GM12878 (cell line): Measurements from ENCODE around the gene CLIC3. TPM values are rescaled to one million over a fixed set of nuclear protein-coding genes. Genes with fewer than 3 reads are reported as not detected.

Experiments
- ATAC-seq: fragments of 200-7000 bp; cut with Tn5 transposase; 3 replicates; pipeline ENCODE4 v1.9.1; 2020; ENCODE audit warnings: mild to moderate bottlenecking, moderate library complexity
- BruUV-seq: library from RNA; stranded (reverse); fragments of 400-500 nt; replicated peaks from 2 replicates; lab custom pipeline; 2021; lab: Mats Ljungman, UMichigan
- CTCF ChIA-PET: fragments of 300-600 bp; sonication (Branson Sonifier 250); formaldehyde crosslinking; extraction: SDS; loops from one replicate; lab custom pipeline; 2021; ENCODE audit warnings: inconsistent platforms; lab: Yijun Ruan, JAX
- POLR2A ChIA-PET: fragments of 350-600 bp; formaldehyde crosslinking; extraction: SDS; loops from one replicate; lab custom pipeline; 2021; ENCODE audit warnings: inconsistent platforms; lab: Charles Lee
- RAD21 ChIA-PET: fragments of 300-600 bp; sonication (Branson Sonifier 250); formaldehyde crosslinking; loops from one replicate; lab custom pipeline; 2023; ENCODE audit warnings: antibody characterized with exemption; ENCODE audit not compliant: unreplicated experiment; lab: Charles Lee
- SMC1A ChIA-PET: fragments of 300-600 bp; sonication (Branson Sonifier 250); formaldehyde crosslinking; loops from one replicate; lab custom pipeline; 2023; ENCODE audit not compliant: unreplicated experiment, uncharacterized antibody; lab: Charles Lee
- DNase-seq: peaks from one replicate; pipeline ENCODE4 v3.0.0-alpha.2; 2011; ENCODE audit warnings: low read depth, low spot score
- FAIRE-seq: peaks from 3 replicates; lab custom pipeline; 2011; peaks lifted over from hg19 to GRCh38; lab: Jason Lieb, UNC
- H2AFZ ChIP-seq: 2 replicates; pipeline ENCODE4 v1.6.0; 2011; ENCODE audit warnings: low read depth, low read length, control low read depth; ENCODE audit not compliant: control insufficient read depth
- H3K27ac ChIP-seq: 2 replicates; pipeline ENCODE4 v1.5.1; 2011; ENCODE audit warnings: control low read depth; ENCODE audit not compliant: control insufficient read depth, insufficient read depth
- H3K27me3 ChIP-seq, 2 experiments: replicated peaks in 1 of 2; 2 replicates each; pipeline versions ENCODE4 v1.6.0 to v1.6.1; 2011; ENCODE audit warnings: low read length in 1 of 2; ENCODE audit not compliant: control insufficient read depth in 2 of 2, insufficient read depth in 2 of 2
- H3K36me3 ChIP-seq, 2 experiments: 2 replicates each; pipeline ENCODE4 v1.5.1; 2011; ENCODE audit warnings: low read length in 1 of 2; ENCODE audit not compliant: control insufficient read depth in 2 of 2, insufficient read depth in 2 of 2
- H3K4me1 ChIP-seq: 2 replicates; pipeline ENCODE4 v1.6.1; 2011; ENCODE audit warnings: mild to moderate bottlenecking, low read length, moderate library complexity, mixed read lengths; ENCODE audit not compliant: control insufficient read depth, insufficient read depth
- H3K4me2 ChIP-seq: 2 replicates; pipeline ENCODE4 v1.6.0; 2011; ENCODE audit warnings: control low read depth; ENCODE audit not compliant: control insufficient read depth, insufficient read depth
- H3K4me3 ChIP-seq: fragments of 200-600 bp; sonication (generic); 2 replicates; pipeline ENCODE4 v1.5.1; 2016
- H3K79me2 ChIP-seq: 2 replicates; pipeline ENCODE4 v1.6.0; 2011; ENCODE audit warnings: low read length; ENCODE audit not compliant: control insufficient read depth, insufficient read depth
- H3K9ac ChIP-seq: 2 replicates; pipeline ENCODE4 v1.8.0; 2011; ENCODE audit warnings: low read length, control low read depth, mixed read lengths; ENCODE audit not compliant: control insufficient read depth, insufficient read depth
- H3K9me3 ChIP-seq: replicated peaks from 3 replicates; pipeline ENCODE4 v1.5.1; 2011; ENCODE audit warnings: mild to moderate bottlenecking, low read length; ENCODE audit not compliant: control insufficient read depth, insufficient read depth
- H4K20me1 ChIP-seq: 2 replicates; pipeline ENCODE4 v1.6.0; 2011; ENCODE audit not compliant: control insufficient read depth, insufficient read depth
- EGR1 ChIP-seq, 2 experiments: IDR thresholded peaks; 1 replicate in 1 of 2; 2 replicates in 1 of 2; pipeline ENCODE4 v1.6.1; 2011 to 2012; ENCODE audit warnings: low read depth in 2 of 2, low read length in 2 of 2, borderline replicate concordance in 1 of 2, mild to moderate bottlenecking in 1 of 2, moderate library complexity in 1 of 2
- IRF5 ChIP-seq: fragments of 450-650 bp; IDR thresholded peaks from 2 replicates; pipeline ENCODE4 v1.6.1; 2017; ENCODE audit warnings: borderline replicate concordance
- PAX5 ChIP-seq: IDR thresholded peaks from 2 replicates; pipeline ENCODE4 v1.6.1; 2011; ENCODE audit warnings: low read depth, low read length, borderline replicate concordance
- SIX5 ChIP-seq: IDR thresholded peaks from 2 replicates; pipeline ENCODE4 v1.6.1; 2011; ENCODE audit warnings: mild to moderate bottlenecking, low read depth, low read length, moderate library complexity; ENCODE audit not compliant: severe bottlenecking
- SP1 ChIP-seq: IDR thresholded peaks from one replicate; pipeline ENCODE4 v1.6.1; 2011; ENCODE audit warnings: low read depth, low read length
- WGBS: methylation state at CpG from one replicate; pipeline ENCODE4 v1.1.6; 2016; ENCODE audit warnings: low lambda C conversion rate; ENCODE audit not compliant: insufficient replicate concordance, insufficient coverage; ENCODE audit errors: missing lambda C conversion rate; 5-methylcytosine and 5-hydroxymethylcytosine counted together
- in situ Hi-C: fragments of 300-500 bp; cut with MboI; formaldehyde crosslinking; loops from 9 replicates; pipeline ENCODE4 v1.14.3; 2018; ENCODE audit warnings: mixed read lengths
- intact Hi-C: fragments of 100-400 bp; cut with micrococcal nuclease; formaldehyde crosslinking; loops from one replicate; pipeline ENCODE4 v1.14.2; 2022; ENCODE audit not compliant: unreplicated experiment
- polyA plus RNA-seq, 11 experiments: library from polyadenylated mRNA; depleted of rRNA in 4 of 11; unstranded in 6 of 11; stranded (reverse) in 5 of 11; fragments of >200 nt; fragmentation: Nextera tagmentation in 4 of 11; fragmentation: Illumina TruSeq in 1 of 11; extraction: Ambion mirVana in 4 of 11; extraction: Trizol in 1 of 11; gene quantifications; 1 replicate in 1 of 11; 2 replicates in 10 of 11; pipeline versions ENCODE4 v1.2.1 to v1.2.3, GENCODE V29; 2011 to 2016; ENCODE audit warnings: inconsistent platforms in 2 of 11, missing spikeins in 2 of 11, low read depth in 1 of 11
- total RNA-seq, 4 experiments: library from RNA; depleted of rRNA in 3 of 4; stranded (reverse); fragments of >200 nt in 3 of 4; fragmentation: Illumina TruSeq in 1 of 4; extraction: Trizol in 1 of 4; gene quantifications; 2 replicates each; pipeline versions ENCODE4 v1.2.1 to v1.2.3, GENCODE V29; 2013 to 2021

The CLIC3 gene
- total and polyA plus RNA-seq, 10 of the 15 experiments (the other 5 are each of a cell fraction or from before 2014, with no cell fraction given) = 0.31 TPM; not detected in 9

GRCh38 chr9:137021979-137022661 is 25.8 kb upstream of the CLIC3 start:
- H3K27me3 ChIP-seq = no peaks in the 10 kb centered on the region
- ChIA-PET POLR2A (interaction anchor here (1.0 kb wide), 1 partner anchor 211 kb away, joined by 4 read pairs; no protein-coding TSS in a partner anchor), RAD21 (no interaction called here), CTCF (interaction anchor here (1.1 to 1.4 kb wide), 2 partner anchors 42 to 103 kb away, joined by 3 read pairs; no protein-coding TSS in a partner anchor), SMC1A (no interaction called here)
- no peak overlapping the region for H3K4me3 ChIP-seq
- BruUV-seq = no TSS peak
- H3K4me2 ChIP-seq = no peak overlapping the region
- WGBS = 56% methylated on average over 24 of the region's 30 CpGs
- intact Hi-C loops = no loop called here
- in situ Hi-C loops = no loop called here
- no peaks in the 10 kb centered on the region; the same call in 2 of the 3 replicates for H3K9me3 ChIP-seq
- peak; percentile 89 for FAIRE-seq
- H2AFZ ChIP-seq = no peak overlapping the region
- H3K4me1 ChIP-seq = no peaks in the 10 kb centered on the region
- ATAC-seq = peak; percentile 76
- no peaks in the 10 kb centered on the region for H3K36me3 ChIP-seq
- no peak for DNase-seq
- H3K27ac ChIP-seq = no peak overlapping the region
- no peaks in the 10 kb centered on the region for H4K20me1 ChIP-seq
- TF ChIP-seq EGR1 (IDR thresholded peaks at IDR 0.05; ENCODE audit: borderline replicate concordance in 1 of 2, low read depth in 2 of 2, low read length in 2 of 2) (peak in 1 of 2 experiments; percentile 34; a peak in 1 of 3 replicates), PAX5 (no peak), SP1 (peak; percentile 55)
- H3K79me2 ChIP-seq = no peaks in the 10 kb centered on the region
- no peak overlapping the region for H3K9ac ChIP-seq

GRCh38 chr9:137021568-137021978 is 25.2 kb upstream of the CLIC3 start:
- Histone ChIP-seq H3K4me3 (no peak overlapping the region), H3K4me2 (no peak overlapping the region), H3K4me1 (no peaks in the 10 kb centered on the region), H3K27me3 (no peaks in the 10 kb centered on the region), H3K9me3 (no peaks in the 10 kb centered on the region; the same call in 2 of the 3 replicates), H4K20me1 (no peaks in the 10 kb centered on the region), H3K9ac (no peak overlapping the region), H3K36me3 (no peaks in the 10 kb centered on the region), H3K79me2 (no peaks in the 10 kb centered on the region), H2AFZ (no peak overlapping the region), H3K27ac (no peak overlapping the region)
- POLR2A ChIA-PET = interaction anchor here (0.6 to 1.0 kb wide), 2 partner anchors 31 to 211 kb away, joined by 4 read pairs; no protein-coding TSS in a partner anchor
- RAD21 ChIA-PET = no interaction called here
- TF ChIP-seq SIX5 (no peak), IRF5 (no peak)
- SMC1A ChIA-PET = no interaction called here
- intact Hi-C loops (no loop called here), in situ Hi-C loops (no loop called here)
- FAIRE-seq = no peak
- CTCF ChIA-PET = interaction anchor here (1.1 to 1.4 kb wide), 2 partner anchors 42 to 102 kb away, joined by 3 read pairs; no protein-coding TSS in a partner anchor
- no peak for ATAC-seq
- DNase-seq = no peak
- BruUV-seq = no TSS peak
- WGBS = 92% methylated on average over 6 of the region's 6 CpGs
